K562 (cell line): ENCODE data around the gene B4GALNT3. TPM values are rescaled to one million over a fixed set of nuclear protein-coding genes. Genes with fewer than 3 reads are reported as not detected.

ENCODE experiments used
- ATAC-seq: fragments of 200-7000 bp; cut with Tn5 transposase; 3 replicates; pipeline ENCODE4 v1.9.1; 2020; ENCODE audit warnings: moderate library complexity
- BruUV-seq: library from RNA; stranded (reverse); fragments of 400-500 nt; replicated peaks from 2 replicates; lab custom pipeline; 2021; lab: Mats Ljungman, UMichigan
- CTCF ChIA-PET: fragments of 300-600 bp; formaldehyde crosslinking; extraction: SDS; loops from one replicate; lab custom pipeline; 2021; ENCODE audit warnings: low intra/inter-chr PET ratio; lab: Yijun Ruan, JAX
- POLR2A ChIA-PET: fragments of 300-600, 350-650 bp; sonication (Branson Sonifier 250); formaldehyde crosslinking; extraction: SDS; loops from one replicate; lab custom pipeline; 2021; ENCODE audit warnings: antibody characterized with exemption, inconsistent platforms; lab: Yijun Ruan, JAX
- DNase-seq, 4 experiments: peaks; one replicate each; pipeline versions ENCODE4 v3.0.0 to v3.0.0-alpha.2; 2011 to 2018; ENCODE audit warnings: low spot score in 3 of 4, mixed read lengths in 3 of 4; ENCODE audit errors: extremely low read depth in 1 of 4
- FAIRE-seq: peaks from 2 replicates; lab custom pipeline; 2011; peaks lifted over from hg19 to GRCh38; lab: Jason Lieb, UNC
- H2AFZ ChIP-seq: 2 replicates; pipeline ENCODE4 v1.6.0; 2011; ENCODE audit warnings: low read depth, low read length, control low read depth, inconsistent platforms
- H3K27ac ChIP-seq: fragments of 200-600 bp; 3 replicates; pipeline ENCODE4 v1.8.0; 2011; ENCODE audit warnings: low read depth, mild to moderate bottlenecking, control low read depth, inconsistent platforms, low read length, moderate library complexity, mixed read lengths; ENCODE audit errors: extremely low read depth
- H3K27me3 ChIP-seq, 2 experiments: fragments of 300-600 bp in 1 of 2; 2 replicates in 1 of 2; 3 replicates in 1 of 2; pipeline versions ENCODE4 v1.6.0 to v1.8.0; 2011; ENCODE audit warnings: inconsistent platforms in 2 of 2, low read length in 2 of 2, mild to moderate bottlenecking in 1 of 2, mixed read lengths in 1 of 2, moderate library complexity in 1 of 2; ENCODE audit not compliant: control insufficient read depth in 2 of 2, insufficient read depth in 2 of 2
- H3K36me3 ChIP-seq: fragments of 300-600 bp; 3 replicates; pipeline ENCODE4 v1.8.0; 2011; ENCODE audit warnings: mild to moderate bottlenecking, low read length, inconsistent platforms; ENCODE audit not compliant: control insufficient read depth, insufficient read depth
- H3K4me1 ChIP-seq, 2 experiments: fragments of 200-600 bp in 1 of 2; replicated peaks in 1 of 2; 2 replicates in 1 of 2; 3 replicates in 1 of 2; pipeline versions ENCODE4 v1.5.1 to v1.8.0; 2011; ENCODE audit warnings: inconsistent platforms in 2 of 2, low read length in 2 of 2, mild to moderate bottlenecking in 1 of 2, mixed read lengths in 1 of 2, moderate library complexity in 1 of 2; ENCODE audit not compliant: control insufficient read depth in 2 of 2, insufficient read depth in 2 of 2
- H3K4me2 ChIP-seq: 2 replicates; pipeline ENCODE4 v1.6.1; 2011; ENCODE audit warnings: low read length, control low read depth, inconsistent platforms, mixed read lengths; ENCODE audit not compliant: insufficient read depth
- H3K4me3 ChIP-seq: fragments of 200-600 bp; sonication (generic), shearing (Covaris generic); 2 replicates; pipeline ENCODE4 v1.5.1; 2016; ENCODE audit warnings: control low read depth, inconsistent platforms
- H3K79me2 ChIP-seq: fragments of 200-600 bp; 3 replicates; pipeline ENCODE4 v1.8.0; 2011; ENCODE audit warnings: low read length, inconsistent platforms; ENCODE audit not compliant: control insufficient read depth, insufficient read depth
- H3K9ac ChIP-seq, 2 experiments: 2 replicates each; pipeline versions ENCODE4 v1.6.0 to v1.6.1; 2011; ENCODE audit warnings: low read depth in 2 of 2, low read length in 2 of 2, control low read depth in 1 of 2, inconsistent platforms in 1 of 2, mild to moderate bottlenecking in 1 of 2, mixed read lengths in 1 of 2; ENCODE audit not compliant: insufficient read depth in 1 of 2
- H3K9me1 ChIP-seq: one replicate; pipeline ENCODE4 v1.6.0; 2011; ENCODE audit warnings: inconsistent platforms, mild to moderate bottlenecking, low read length, moderate library complexity; ENCODE audit not compliant: control insufficient read depth, insufficient read depth
- H3K9me3 ChIP-seq: replicated peaks from 2 replicates; pipeline ENCODE4 v1.5.1; 2011; ENCODE audit warnings: low read depth, low read length, inconsistent platforms; ENCODE audit not compliant: control insufficient read depth, insufficient read depth
- H4K20me1 ChIP-seq: replicated peaks from 2 replicates; pipeline ENCODE4 v1.6.1; 2011; ENCODE audit warnings: low read length, inconsistent platforms, mixed read lengths; ENCODE audit not compliant: control insufficient read depth, insufficient read depth
- CHD7 ChIP-seq: fragments of 200-600 bp; sonication (generic); IDR thresholded peaks from one replicate; pipeline ENCODE4 v1.6.1; 2012; ENCODE audit warnings: mild to moderate bottlenecking, low read depth, low read length, inconsistent platforms
- CLOCK ChIP-seq: fragments of 250-450 bp; sonication (Bioruptor Pico); IDR thresholded peaks from 2 replicates; pipeline ENCODE4 v1.4.0; 2020; ENCODE audit warnings: mild to moderate bottlenecking, moderate library complexity, borderline replicate concordance
- FOS ChIP-seq: IDR thresholded peaks from 3 replicates; pipeline ENCODE4 v1.6.1; 2011; ENCODE audit not compliant: insufficient read length; ENCODE audit errors: extremely low read depth
- HOXB6 ChIP-seq: fragments of 250-450 bp; sonication (Bioruptor Pico); IDR thresholded peaks from 2 replicates; pipeline ENCODE4 v1.5.1; 2022; ENCODE audit warnings: mild to moderate bottlenecking, borderline replicate concordance
- NFIC ChIP-seq: fragments of 450-650 bp; IDR thresholded peaks from 2 replicates; pipeline ENCODE4 v1.6.1; 2017; ENCODE audit warnings: mild to moderate bottlenecking, inconsistent platforms
- PHF8 ChIP-seq: fragments of 200-600 bp; sonication (generic); IDR thresholded peaks from 2 replicates; pipeline ENCODE4 v1.6.1; 2012; ENCODE audit warnings: mixed run types, mild to moderate bottlenecking, inconsistent platforms, low read length, moderate library complexity, borderline replicate concordance
- POLR2A ChIP-seq: fragments of 450-650 bp; conservative IDR thresholded peaks from 2 replicates; pipeline ENCODE4 v1.6.1; 2016
- SUPT5H ChIP-seq: fragments of 450-650 bp; IDR thresholded peaks from 2 replicates; pipeline ENCODE4 v1.6.1; 2016
- TEAD2 ChIP-seq: fragments of 450-650 bp; IDR thresholded peaks from 2 replicates; pipeline ENCODE4 v1.6.1; 2016; ENCODE audit warnings: missing genetic modification characterization, control low read depth, missing compliant biosample characterization
- ZNF232 ChIP-seq: sonication (generic); formaldehyde crosslinking; IDR thresholded peaks from 2 replicates; pipeline ENCODE4 v1.8.0; 2022; ENCODE audit warnings: mild to moderate bottlenecking, missing genetic modification reagents
- WGBS: fragments of 100-300 bp; shearing (Covaris generic); methylation state at CpG from one replicate; pipeline ENCODE4 v1.1.6; 2016; ENCODE audit warnings: low coverage, mixed read lengths; ENCODE audit not compliant: insufficient coverage; ENCODE audit errors: missing lambda C conversion rate; 5-methylcytosine and 5-hydroxymethylcytosine counted together
- in situ Hi-C: fragments of 300-500 bp; cut with MboI; formaldehyde crosslinking; loops from 4 replicates; pipeline ENCODE4 v1.15.0; 2018; ENCODE audit warnings: inconsistent platforms, mixed read lengths
- intact Hi-C: fragments of 100-400 bp; cut with micrococcal nuclease; formaldehyde crosslinking; loops from 2 replicates; pipeline ENCODE4 v1.14.2; 2022
- polyA plus RNA-seq, 8 experiments: library from polyadenylated mRNA; depleted of rRNA in 4 of 8; stranded (reverse) in 5 of 8; unstranded in 3 of 8; fragments of >200 nt; fragmentation: Nextera tagmentation in 2 of 8; fragmentation: Illumina TruSeq in 1 of 8; extraction: Ambion mirVana in 2 of 8; extraction: Trizol in 1 of 8; gene quantifications; 2 replicates each; pipeline versions ENCODE4 v1.2.1 to v1.2.3, GENCODE V29; 2011 to 2014; ENCODE audit warnings: inconsistent platforms in 1 of 8, missing spikeins in 1 of 8
- total RNA-seq, 7 experiments: library from RNA; depleted of rRNA in 6 of 7; stranded (reverse); fragments of >200 nt in 6 of 7; fragmentation: Illumina TruSeq in 2 of 7; extraction: Trizol in 2 of 7; gene quantifications; 2 replicates each; pipeline versions ENCODE4 v1.2.1 to v1.2.3, GENCODE V29; 2011 to 2021; ENCODE audit warnings: low replicate concordance in 1 of 7

B4GALNT3 gene
- total and polyA plus RNA-seq, 9 of the 15 experiments (the other 6 are each of a cell fraction or from before 2014, with no cell fraction given): 0.04 to 0.36 (median 0.10) TPM; not detected in 6

DNA sequence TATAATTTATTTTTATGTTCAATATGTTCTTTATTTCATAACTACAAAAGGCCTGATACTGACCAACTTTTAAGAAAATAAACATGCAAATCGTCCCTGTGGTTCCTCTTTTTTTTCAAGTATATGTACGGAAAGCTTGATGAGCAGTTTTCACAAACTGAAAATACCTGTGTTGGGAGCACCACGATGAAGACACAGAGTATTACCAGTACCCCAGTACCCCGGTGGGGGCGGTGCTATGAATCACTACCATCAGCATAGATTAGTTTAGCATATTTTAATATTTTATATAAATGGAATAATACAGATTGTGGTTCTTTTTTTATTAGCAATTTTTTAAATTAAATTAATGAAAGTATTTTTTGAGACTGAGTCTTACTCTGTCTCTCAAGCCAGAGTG, 7.0 kb downstream of the B4GALNT3 start:
- no peaks in the 10 kb centered on the region for H3K9me1 ChIP-seq
- ATAC-seq (no peak), DNase-seq (no peak), FAIRE-seq (no peak)
- ChIA-PET POLR2A (no interaction called here), CTCF (no interaction called here)
- H3K9me3 ChIP-seq: no peaks in the 10 kb centered on the region
- H3K4me3 ChIP-seq: no peak overlapping the region
- intact Hi-C loops: no loop called here
- H3K9ac ChIP-seq: no peak overlapping the region
- no peaks in the 10 kb centered on the region for H4K20me1 ChIP-seq
- H3K27me3 ChIP-seq: peaks cover 14 to 42% of the 10 kb centered on the region in 2 experiments
- no peaks in the 10 kb centered on the region; a peak in 1 of 5 replicates for H3K4me1 ChIP-seq
- WGBS: 4% methylated on average over 5 of the region's 5 CpGs
- BruUV-seq: no TSS peak
- H3K4me2 ChIP-seq: no peak overlapping the region
- no peak overlapping the region for H3K27ac ChIP-seq
- no peaks in the 10 kb centered on the region for H3K79me2 ChIP-seq
- in situ Hi-C loops: no loop called here
- H3K36me3 ChIP-seq: no peaks in the 10 kb centered on the region
- H2AFZ ChIP-seq: no peak overlapping the region
- TF ChIP-seq SUPT5H (no peak), CHD7 (no peak), HOXB6 (CRISPR knock-in tag) (no peak), CLOCK (CRISPR knock-in tag) (no peak), FOS (no peak), PHF8 (no peak), TEAD2 (tag) (no peak), ZNF232 (CRISPR knock-in tag) (no peak), POLR2A (no peak), NFIC (no peak)
